Right atrium auricular region (tissue), 2 donors: ENCODE results near the gene ERMP1. TPM values are rescaled to one million over a fixed set of nuclear protein-coding genes. Genes with fewer than 3 reads are reported as not detected.

Experiments used
- DNase-seq: peaks from one replicate; pipeline ENCODE4 v3.0.0-alpha.2; 2019; ENCODE audit warnings: low spot score
- H3K27ac ChIP-seq, 2 donors: fragments of 200-600 bp; sonication (generic); 1 replicate in 1 of 2; 2 replicates in 1 of 2; pipeline ENCODE4 v1.5.1; 2016 to 2019
- H3K27me3 ChIP-seq, 2 donors: fragments of 200-600 bp; sonication (generic); one replicate each; pipeline versions ENCODE4 v1.5.1 to v1.6.0; 2017 to 2019
- H3K36me3 ChIP-seq: fragments of 200-600 bp; sonication (generic); one replicate; pipeline ENCODE4 v1.5.1; 2016
- H3K4me1 ChIP-seq, 2 donors: fragments of 200-600 bp; sonication (generic); one replicate each; pipeline versions ENCODE4 v1.5.1 to v1.6.0; 2017 to 2019
- H3K4me3 ChIP-seq, 2 donors: fragments of 200-600 bp; sonication (generic); 1 replicate in 1 of 2; 2 replicates in 1 of 2; pipeline ENCODE4 v1.5.1; 2017 to 2019; ENCODE audit warnings: mild to moderate bottlenecking in 1 of 2, moderate library complexity in 1 of 2
- H3K9me3 ChIP-seq, 2 donors: fragments of 200-600 bp; sonication (generic); one replicate each; pipeline ENCODE4 v1.5.1; 2019
- total RNA-seq, 2 donors: library from RNA; depleted of rRNA; stranded (reverse); fragments of >200 nt; gene quantifications; one replicate each; pipeline ENCODE4 v1.1.0, GENCODE V29; 2016
- TF ChIP-seq, protein P1 (sequence below), 2 donors: fragments of 200-600 bp; sonication (generic); IDR thresholded peaks; one replicate each; pipeline ENCODE4 v1.5.1; 2019; ENCODE audit warnings: antibody characterized with exemption in 2 of 2

Gene ERMP1
- total RNA-seq, 2 donors from 2014 or later, result 10.8 to 27.8 TPM

DNA sequence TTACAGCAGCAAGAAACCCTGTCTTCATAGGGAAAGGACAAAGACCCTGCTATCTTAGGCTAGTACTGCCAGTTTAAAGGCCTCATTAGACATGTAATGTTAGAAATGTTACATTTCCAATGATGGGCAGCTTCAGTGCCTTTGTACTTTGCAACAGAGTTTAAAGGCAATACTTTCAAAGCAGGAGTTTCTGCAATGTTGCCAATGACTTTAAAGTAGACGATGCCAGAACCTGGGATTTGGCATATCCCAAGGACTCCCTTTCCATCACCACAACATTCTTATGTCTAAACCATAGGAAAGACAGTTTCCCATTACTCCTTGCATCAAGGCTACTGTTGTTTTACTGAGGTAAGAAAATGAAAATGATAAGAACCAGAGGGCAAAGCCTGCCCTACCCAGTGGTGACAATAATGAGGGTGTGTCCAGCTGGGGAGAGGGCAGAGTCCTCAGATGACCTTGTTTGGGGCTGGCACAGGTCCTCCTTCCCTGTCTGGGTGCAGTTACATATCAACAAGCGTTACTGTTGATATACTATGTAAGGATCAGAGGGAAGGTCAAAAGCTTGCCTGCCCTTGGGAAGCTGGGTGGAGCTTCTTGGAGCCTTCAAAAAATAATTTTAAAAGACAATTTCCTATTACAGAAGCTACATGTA is 30.3 kb upstream of the ERMP1 start:
- H3K27me3 ChIP-seq, result no peaks in the 10 kb centered on the region
- no peaks in the 10 kb centered on the region for H3K9me3 ChIP-seq
- H3K4me1 ChIP-seq, result no peaks in the 10 kb centered on the region
- TF ChIP-seq, protein P1, sequence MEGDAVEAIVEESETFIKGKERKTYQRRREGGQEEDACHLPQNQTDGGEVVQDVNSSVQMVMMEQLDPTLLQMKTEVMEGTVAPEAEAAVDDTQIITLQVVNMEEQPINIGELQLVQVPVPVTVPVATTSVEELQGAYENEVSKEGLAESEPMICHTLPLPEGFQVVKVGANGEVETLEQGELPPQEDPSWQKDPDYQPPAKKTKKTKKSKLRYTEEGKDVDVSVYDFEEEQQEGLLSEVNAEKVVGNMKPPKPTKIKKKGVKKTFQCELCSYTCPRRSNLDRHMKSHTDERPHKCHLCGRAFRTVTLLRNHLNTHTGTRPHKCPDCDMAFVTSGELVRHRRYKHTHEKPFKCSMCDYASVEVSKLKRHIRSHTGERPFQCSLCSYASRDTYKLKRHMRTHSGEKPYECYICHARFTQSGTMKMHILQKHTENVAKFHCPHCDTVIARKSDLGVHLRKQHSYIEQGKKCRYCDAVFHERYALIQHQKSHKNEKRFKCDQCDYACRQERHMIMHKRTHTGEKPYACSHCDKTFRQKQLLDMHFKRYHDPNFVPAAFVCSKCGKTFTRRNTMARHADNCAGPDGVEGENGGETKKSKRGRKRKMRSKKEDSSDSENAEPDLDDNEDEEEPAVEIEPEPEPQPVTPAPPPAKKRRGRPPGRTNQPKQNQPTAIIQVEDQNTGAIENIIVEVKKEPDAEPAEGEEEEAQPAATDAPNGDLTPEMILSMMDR (IDR thresholded peaks at IDR 0.05), result no peak
- H3K4me3 ChIP-seq, result no peak overlapping the region
- no peak overlapping the region for H3K27ac ChIP-seq
- DNase-seq, result no peak
- H3K36me3 ChIP-seq, result no peaks in the 10 kb centered on the region

DNA sequence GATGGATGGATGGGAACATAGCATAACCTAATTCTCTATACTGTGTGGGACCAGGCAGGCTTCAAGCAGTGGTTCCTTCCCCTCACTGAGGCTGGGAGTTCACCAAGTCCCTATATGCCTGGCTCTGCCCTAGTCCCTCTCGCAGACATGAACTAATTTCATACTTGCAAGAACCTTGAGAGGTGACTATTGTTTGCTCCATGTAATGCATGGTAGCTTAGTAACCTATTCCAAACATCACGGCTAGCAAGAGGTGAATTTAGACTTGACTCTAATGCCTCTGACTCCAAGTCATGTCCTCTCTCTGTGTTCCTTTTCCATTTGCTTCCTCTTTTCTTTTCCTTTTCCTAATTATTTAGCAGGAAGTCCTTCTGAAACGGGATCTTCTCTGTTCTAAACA is 25.9 kb upstream of the ERMP1 start:
- H3K36me3 ChIP-seq, result no peaks in the 10 kb centered on the region
- no peaks in the 10 kb centered on the region for H3K4me1 ChIP-seq
- no peak overlapping the region for H3K27ac ChIP-seq
- no peak for DNase-seq
- H3K4me3 ChIP-seq, result no peak overlapping the region
- H3K9me3 ChIP-seq, result no peaks in the 10 kb centered on the region
- TF ChIP-seq, protein P1 (IDR thresholded peaks at IDR 0.05), result no peak
- no peaks in the 10 kb centered on the region for H3K27me3 ChIP-seq

DNA sequence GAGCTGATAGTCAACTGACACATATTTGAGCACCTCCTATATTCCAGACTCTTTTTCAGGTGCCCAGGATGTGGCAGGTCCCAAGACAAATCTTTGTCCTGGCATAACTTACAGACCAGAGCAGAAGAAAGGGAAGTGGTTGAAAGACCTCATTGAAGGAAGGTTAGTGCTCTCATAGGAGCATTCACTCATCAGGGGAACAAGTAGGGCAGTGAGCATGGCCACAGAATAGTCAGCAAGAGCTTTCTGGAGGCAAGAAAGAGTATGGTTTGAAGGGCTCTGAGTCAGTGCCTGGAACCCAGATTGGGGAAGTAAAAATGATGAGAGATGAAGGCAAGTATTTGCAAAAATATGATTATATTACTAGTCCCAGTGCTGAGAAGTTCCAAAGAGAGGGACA is 25.0 kb upstream of the ERMP1 start:
- Histone ChIP-seq H3K4me1 (no peaks in the 10 kb centered on the region), H3K36me3 (no peaks in the 10 kb centered on the region), H3K27me3 (no peaks in the 10 kb centered on the region), H3K27ac (no peak overlapping the region), H3K4me3 (no peak overlapping the region), H3K9me3 (no peaks in the 10 kb centered on the region)
- no peak for DNase-seq
- TF ChIP-seq, protein P1 (IDR thresholded peaks at IDR 0.05), result no peak

DNA sequence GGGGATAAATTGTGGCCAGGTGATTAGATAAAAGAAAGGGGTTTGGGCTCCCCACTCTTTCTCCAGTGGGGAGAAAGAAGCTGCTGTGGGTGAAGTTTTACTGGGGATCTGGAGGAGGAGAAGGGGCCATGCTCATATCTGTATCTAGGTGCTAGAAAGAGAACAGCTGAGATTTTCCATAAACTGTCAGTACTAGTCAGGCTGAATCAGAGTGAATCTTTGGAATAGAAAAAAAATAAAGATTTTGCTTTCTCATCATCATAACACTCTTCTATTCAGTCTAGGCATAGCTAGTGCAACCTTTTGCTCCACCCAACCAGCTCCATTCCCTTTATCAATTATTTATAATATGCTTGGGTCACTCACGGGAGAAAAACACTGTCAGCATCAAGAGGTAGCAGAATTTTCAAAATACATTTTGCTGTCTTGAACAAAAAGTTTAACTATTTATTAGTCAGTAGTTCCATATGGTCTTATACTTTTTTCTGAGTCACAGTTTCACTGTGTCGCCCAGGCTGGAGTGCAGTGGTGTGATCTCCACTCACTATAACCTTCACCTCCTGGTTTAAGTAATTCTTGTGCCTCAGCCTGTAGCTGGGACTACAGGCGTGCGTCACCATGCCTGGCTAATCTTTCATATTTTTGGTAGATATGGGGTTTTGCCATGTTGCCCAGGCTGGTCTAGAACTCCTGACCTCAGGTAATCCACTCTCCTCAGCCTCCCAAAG is 21.3 kb upstream of the ERMP1 start:
- no peaks in the 10 kb centered on the region for H3K27me3 ChIP-seq
- DNase-seq, result no peak
- TF ChIP-seq, protein P1 (IDR thresholded peaks at IDR 0.05), result no peak

DNA sequence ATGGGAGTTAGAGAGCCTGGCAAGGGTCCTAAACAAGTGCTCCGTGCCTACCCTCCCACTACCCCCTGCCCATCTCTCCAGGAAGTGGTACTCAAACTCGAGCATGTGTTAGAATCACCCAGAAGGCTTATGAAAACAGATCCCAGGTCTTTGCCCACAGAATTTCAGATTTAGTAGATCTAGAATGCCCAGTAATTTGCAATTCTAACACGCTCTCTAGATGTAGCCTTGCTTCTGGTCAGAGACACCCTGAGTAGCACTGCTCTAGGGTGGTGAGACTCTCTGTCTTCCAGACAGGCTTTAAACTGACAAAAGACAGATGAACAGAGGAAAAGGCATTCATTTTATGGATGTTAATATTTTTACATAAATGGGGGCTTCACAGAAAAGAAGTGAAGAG is 20.7 kb upstream of the ERMP1 start:
- no peaks in the 10 kb centered on the region for H3K36me3 ChIP-seq
- H3K9me3 ChIP-seq, result no peaks in the 10 kb centered on the region
- no peak overlapping the region for H3K27ac ChIP-seq
- DNase-seq, result no peak
- H3K4me3 ChIP-seq, result no peak overlapping the region
- no peaks in the 10 kb centered on the region for H3K27me3 ChIP-seq
- TF ChIP-seq, protein P1 (IDR thresholded peaks at IDR 0.05), result no peak
- H3K4me1 ChIP-seq, result no peaks in the 10 kb centered on the region

More for the DNA sequence above, 21.3 kb upstream of the ERMP1 start:
- no peaks in the 10 kb centered on the region for H3K9me3 ChIP-seq
- no peaks in the 10 kb centered on the region for H3K4me1 ChIP-seq
- H3K4me3 ChIP-seq, result no peak overlapping the region
- H3K27ac ChIP-seq, result no peak overlapping the region
- H3K36me3 ChIP-seq, result no peaks in the 10 kb centered on the region
